ENCODE measurements around the gene MAN2B2.

DNA sequence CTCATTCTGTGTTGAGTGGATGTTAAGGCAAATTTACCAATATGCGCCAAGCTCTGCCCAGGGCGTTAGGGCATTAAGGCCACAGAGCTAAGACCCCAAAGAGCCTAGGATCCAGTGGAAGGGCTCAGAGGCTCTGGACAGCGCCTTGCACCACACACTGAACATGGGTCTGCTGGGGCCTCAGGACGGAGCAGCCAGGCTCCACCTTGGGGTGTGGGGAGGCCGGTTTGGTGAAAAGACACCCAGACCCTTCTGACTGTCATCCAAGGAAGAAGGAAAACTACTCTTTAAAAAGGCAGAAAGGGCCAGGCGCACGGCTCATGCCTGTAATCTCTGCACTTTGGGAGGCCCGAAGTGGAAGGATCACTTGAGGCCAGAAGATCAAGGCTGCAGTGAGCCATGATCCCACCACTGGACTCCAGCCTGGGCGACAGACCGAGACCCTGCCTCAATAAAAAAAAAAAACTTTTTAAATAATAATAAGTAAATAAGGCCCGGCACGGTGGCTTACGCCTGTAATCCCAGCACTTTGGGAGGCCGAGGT, 64.2 kb downstream of the MAN2B2 start:
- TF ChIP-seq, protein P1, sequence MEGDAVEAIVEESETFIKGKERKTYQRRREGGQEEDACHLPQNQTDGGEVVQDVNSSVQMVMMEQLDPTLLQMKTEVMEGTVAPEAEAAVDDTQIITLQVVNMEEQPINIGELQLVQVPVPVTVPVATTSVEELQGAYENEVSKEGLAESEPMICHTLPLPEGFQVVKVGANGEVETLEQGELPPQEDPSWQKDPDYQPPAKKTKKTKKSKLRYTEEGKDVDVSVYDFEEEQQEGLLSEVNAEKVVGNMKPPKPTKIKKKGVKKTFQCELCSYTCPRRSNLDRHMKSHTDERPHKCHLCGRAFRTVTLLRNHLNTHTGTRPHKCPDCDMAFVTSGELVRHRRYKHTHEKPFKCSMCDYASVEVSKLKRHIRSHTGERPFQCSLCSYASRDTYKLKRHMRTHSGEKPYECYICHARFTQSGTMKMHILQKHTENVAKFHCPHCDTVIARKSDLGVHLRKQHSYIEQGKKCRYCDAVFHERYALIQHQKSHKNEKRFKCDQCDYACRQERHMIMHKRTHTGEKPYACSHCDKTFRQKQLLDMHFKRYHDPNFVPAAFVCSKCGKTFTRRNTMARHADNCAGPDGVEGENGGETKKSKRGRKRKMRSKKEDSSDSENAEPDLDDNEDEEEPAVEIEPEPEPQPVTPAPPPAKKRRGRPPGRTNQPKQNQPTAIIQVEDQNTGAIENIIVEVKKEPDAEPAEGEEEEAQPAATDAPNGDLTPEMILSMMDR (IDR thresholded peaks at IDR 0.05; ENCODE audit: poor library complexity): no peak
- TF ChIP-seq EZH2 (IDR thresholded peaks at IDR 0.05; ENCODE audit: borderline replicate concordance): no peak
- no peak for TF ChIP-seq EZH2phosphoT487 (IDR thresholded peaks at IDR 0.05; ENCODE audit: low read depth, severe bottlenecking, unreplicated experiment)

Data from hepatocyte (in vitro differentiated cells).